ENCODE results near the gene TAF15.

The TAF15 gene

DNA sequence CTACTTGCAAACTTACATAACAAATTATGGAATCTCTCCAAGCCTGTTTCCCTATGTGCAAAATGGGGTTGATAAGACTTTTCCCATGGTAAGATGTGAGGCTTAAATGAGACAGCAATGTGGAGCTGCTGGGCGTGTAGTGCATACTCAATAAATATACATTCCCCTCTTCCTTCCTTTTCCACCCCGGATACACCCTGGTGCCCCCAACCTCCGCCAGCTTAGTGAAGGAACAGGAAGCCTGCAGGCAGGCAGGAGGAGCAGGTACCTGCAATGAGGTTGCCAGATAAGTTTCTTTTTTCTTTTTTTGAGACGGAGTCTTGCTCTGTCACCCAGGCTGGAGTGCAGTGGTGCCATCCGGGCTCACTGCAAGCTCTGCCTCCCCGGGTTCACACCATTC, 33.7 kb upstream of the TAF15 start:
- H3K4me1 ChIP-seq (ENCODE audit: insufficient read depth, low read length, severe bottlenecking) = no peaks in the 10 kb centered on the region
- H3K9ac ChIP-seq (ENCODE audit: low read length) = no peak overlapping the region
- H3K9me2 ChIP-seq (ENCODE audit: low read depth, low read length) = no peaks in the 10 kb centered on the region
- H3K36me3 ChIP-seq (ENCODE audit: insufficient read depth, low read length) = no peaks in the 10 kb centered on the region
- no peak overlapping the region for H3K4me2 ChIP-seq (ENCODE audit: low read length)
- H3K79me2 ChIP-seq (ENCODE audit: insufficient read depth, low read length) = no peaks in the 10 kb centered on the region
- no peak overlapping the region for H3K27ac ChIP-seq (ENCODE audit: low read depth, low read length, poor library complexity, severe bottlenecking)
- no peaks in the 10 kb centered on the region for H3K9me3 ChIP-seq (ENCODE audit: low read length)
- no peaks in the 10 kb centered on the region for H3F3A ChIP-seq (ENCODE audit: insufficient read depth, low read length)
- H4K20me1 ChIP-seq (ENCODE audit: insufficient read depth, low read length) = no peaks in the 10 kb centered on the region
- no peak overlapping the region for H3K4me3 ChIP-seq (ENCODE audit: low read depth, low read length, poor library complexity, severe bottlenecking)
- no peak overlapping the region for H2AFZ ChIP-seq (ENCODE audit: low read length)
- H3K27me3 ChIP-seq (ENCODE audit: insufficient read depth, low read length) = 0 out of 2 replicates have a peak, but pooled peaks cover 5% of the 10 kb centered on the region
- no peak for TF ChIP-seq EZH2 (IDR thresholded peaks at IDR 0.05; ENCODE audit: borderline replicate concordance, low read length)
- TF ChIP-seq, protein P1, sequence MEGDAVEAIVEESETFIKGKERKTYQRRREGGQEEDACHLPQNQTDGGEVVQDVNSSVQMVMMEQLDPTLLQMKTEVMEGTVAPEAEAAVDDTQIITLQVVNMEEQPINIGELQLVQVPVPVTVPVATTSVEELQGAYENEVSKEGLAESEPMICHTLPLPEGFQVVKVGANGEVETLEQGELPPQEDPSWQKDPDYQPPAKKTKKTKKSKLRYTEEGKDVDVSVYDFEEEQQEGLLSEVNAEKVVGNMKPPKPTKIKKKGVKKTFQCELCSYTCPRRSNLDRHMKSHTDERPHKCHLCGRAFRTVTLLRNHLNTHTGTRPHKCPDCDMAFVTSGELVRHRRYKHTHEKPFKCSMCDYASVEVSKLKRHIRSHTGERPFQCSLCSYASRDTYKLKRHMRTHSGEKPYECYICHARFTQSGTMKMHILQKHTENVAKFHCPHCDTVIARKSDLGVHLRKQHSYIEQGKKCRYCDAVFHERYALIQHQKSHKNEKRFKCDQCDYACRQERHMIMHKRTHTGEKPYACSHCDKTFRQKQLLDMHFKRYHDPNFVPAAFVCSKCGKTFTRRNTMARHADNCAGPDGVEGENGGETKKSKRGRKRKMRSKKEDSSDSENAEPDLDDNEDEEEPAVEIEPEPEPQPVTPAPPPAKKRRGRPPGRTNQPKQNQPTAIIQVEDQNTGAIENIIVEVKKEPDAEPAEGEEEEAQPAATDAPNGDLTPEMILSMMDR (IDR thresholded peaks at IDR 0.05; ENCODE audit: low read length) = no peak

GRCh38 chr17:35778641-35779196, 30.6 kb upstream of the TAF15 start:
- Histone ChIP-seq H3K4me2 (ENCODE audit: low read length) (no peak overlapping the region), H3K4me3 (ENCODE audit: low read depth, low read length, poor library complexity, severe bottlenecking) (no peak overlapping the region)

GRCh38 chr17:35780950-35781349, 28.3 kb upstream of the TAF15 start:
- Histone ChIP-seq H3K9ac (ENCODE audit: low read length) (no peak overlapping the region), H3K27ac (ENCODE audit: low read depth, low read length, poor library complexity, severe bottlenecking) (no peak overlapping the region), H2AFZ (ENCODE audit: low read length) (no peak overlapping the region), H3K9me3 (ENCODE audit: low read length) (no peaks in the 10 kb centered on the region), H3K27me3 (ENCODE audit: insufficient read depth, low read length) (peaks cover 4% of the 10 kb centered on the region; the same call in 1 of the 2 replicates), H4K20me1 (ENCODE audit: insufficient read depth, low read length) (no peaks in the 10 kb centered on the region), H3K4me3 (ENCODE audit: low read depth, low read length, poor library complexity, severe bottlenecking) (no peak overlapping the region), H3K79me2 (ENCODE audit: insufficient read depth, low read length) (no peaks in the 10 kb centered on the region), H3K4me2 (ENCODE audit: low read length) (no peak overlapping the region), H3K9me2 (ENCODE audit: low read depth, low read length) (no peaks in the 10 kb centered on the region), H3K4me1 (ENCODE audit: insufficient read depth, low read length, severe bottlenecking) (no peaks in the 10 kb centered on the region), H3K36me3 (ENCODE audit: insufficient read depth, low read length) (no peaks in the 10 kb centered on the region), H3F3A (ENCODE audit: insufficient read depth, low read length) (no peaks in the 10 kb centered on the region)
- TF ChIP-seq, protein P1 (IDR thresholded peaks at IDR 0.05; ENCODE audit: low read length) = no peak
- TF ChIP-seq EZH2 (IDR thresholded peaks at IDR 0.05; ENCODE audit: borderline replicate concordance, low read length) = no peak

More at GRCh38 chr17:35778641-35779196, 30.6 kb upstream of the TAF15 start:
- no peak overlapping the region for H2AFZ ChIP-seq (ENCODE audit: low read length)
- no peak overlapping the region for H3K27ac ChIP-seq (ENCODE audit: low read depth, low read length, poor library complexity, severe bottlenecking)
- H3K9me2 ChIP-seq (ENCODE audit: low read depth, low read length) = no peaks in the 10 kb centered on the region
- no peaks in the 10 kb centered on the region for H3K4me1 ChIP-seq (ENCODE audit: insufficient read depth, low read length, severe bottlenecking)
- H3K27me3 ChIP-seq (ENCODE audit: insufficient read depth, low read length) = peaks cover 4% of the 10 kb centered on the region; the same call in 1 of the 2 replicates
- no peaks in the 10 kb centered on the region for H4K20me1 ChIP-seq (ENCODE audit: insufficient read depth, low read length)
- H3K36me3 ChIP-seq (ENCODE audit: insufficient read depth, low read length) = no peaks in the 10 kb centered on the region
- H3K9ac ChIP-seq (ENCODE audit: low read length) = no peak overlapping the region
- TF ChIP-seq EZH2 (IDR thresholded peaks at IDR 0.05; ENCODE audit: borderline replicate concordance, low read length) = no peak
- TF ChIP-seq, protein P1 (IDR thresholded peaks at IDR 0.05; ENCODE audit: low read length) = no peak
- no peaks in the 10 kb centered on the region for H3F3A ChIP-seq (ENCODE audit: insufficient read depth, low read length)
- H3K79me2 ChIP-seq (ENCODE audit: insufficient read depth, low read length) = no peaks in the 10 kb centered on the region
- H3K9me3 ChIP-seq (ENCODE audit: low read length) = no peaks in the 10 kb centered on the region

Measured in OCI-LY1 (cell line).